GM12878 (cell line): ENCODE measurements around the gene IPO8. TPM values are rescaled to one million over a fixed set of nuclear protein-coding genes. Genes with fewer than 3 reads are reported as not detected.

Source experiments
- BHLHE40 ChIP-seq, 2 experiments: fragments of 450-650 bp in 1 of 2; IDR thresholded peaks; 2 replicates each; pipeline ENCODE4 v1.6.1; 2011 to 2017; ENCODE audit warnings: low read depth in 2 of 2, borderline replicate concordance in 1 of 2, improper control_type of control experiment in 1 of 2, low read length in 1 of 2, mild to moderate bottlenecking in 1 of 2
- BRCA1 ChIP-seq: IDR thresholded peaks from 2 replicates; pipeline ENCODE4 v1.6.1; 2011; ENCODE audit warnings: low read depth, low read length, improper control_type of control experiment
- IKZF1 ChIP-seq: fragments of 450-650 bp; conservative IDR thresholded peaks from 2 replicates; pipeline ENCODE4 v1.6.1; 2017; ENCODE audit warnings: antibody characterized with exemption, mild to moderate bottlenecking
- IRF4 ChIP-seq: IDR thresholded peaks from 2 replicates; pipeline ENCODE4 v1.6.1; 2011; ENCODE audit warnings: low read depth, low read length
- NFYA ChIP-seq: IDR thresholded peaks from 2 replicates; pipeline ENCODE4 v1.6.1; 2011; ENCODE audit warnings: low read depth, mild to moderate bottlenecking, low read length, improper control_type of control experiment, borderline replicate concordance
- PAX5 ChIP-seq: IDR thresholded peaks from 2 replicates; pipeline ENCODE4 v1.6.1; 2011; ENCODE audit warnings: low read depth, low read length, borderline replicate concordance
- POLR2AphosphoS2 ChIP-seq: IDR thresholded peaks from 2 replicates; pipeline ENCODE4 v1.6.1; 2011; ENCODE audit warnings: low read depth, mild to moderate bottlenecking, low read length, improper control_type of control experiment, moderate library complexity
- RBBP5 ChIP-seq: fragments of 200-600 bp; sonication (generic); conservative IDR thresholded peaks from 2 replicates; pipeline ENCODE4 v1.6.1; 2016
- SREBF1 ChIP-seq: IDR thresholded peaks from 2 replicates; pipeline ENCODE4 v1.6.1; 2012; ENCODE audit warnings: mild to moderate bottlenecking, low read length
- TARDBP ChIP-seq: IDR thresholded peaks from 2 replicates; pipeline ENCODE4 v1.6.1; 2016; ENCODE audit warnings: borderline replicate concordance
- TCF7 ChIP-seq: IDR thresholded peaks from 2 replicates; pipeline ENCODE4 v1.6.1; 2014; ENCODE audit warnings: antibody characterized with exemption, borderline replicate concordance
- ZSCAN29 ChIP-seq: fragments of 450-650 bp; IDR thresholded peaks from 2 replicates; pipeline ENCODE4 v1.6.1; 2017; ENCODE audit warnings: mild to moderate bottlenecking, moderate library complexity
- polyA plus RNA-seq, 11 experiments: library from polyadenylated mRNA; depleted of rRNA in 4 of 11; unstranded in 6 of 11; stranded (reverse) in 5 of 11; fragments of >200 nt; fragmentation: Nextera tagmentation in 4 of 11; fragmentation: Illumina TruSeq in 1 of 11; extraction: Ambion mirVana in 4 of 11; extraction: Trizol in 1 of 11; gene quantifications; 1 replicate in 1 of 11; 2 replicates in 10 of 11; pipeline versions ENCODE4 v1.2.1 to v1.2.3, GENCODE V29; 2011 to 2016; ENCODE audit warnings: inconsistent platforms in 2 of 11, missing spikeins in 2 of 11, low read depth in 1 of 11
- total RNA-seq, 4 experiments: library from RNA; depleted of rRNA in 3 of 4; stranded (reverse); fragments of >200 nt in 3 of 4; fragmentation: Illumina TruSeq in 1 of 4; extraction: Trizol in 1 of 4; gene quantifications; 2 replicates each; pipeline versions ENCODE4 v1.2.1 to v1.2.3, GENCODE V29; 2013 to 2021
- TF ChIP-seq, protein P1 (sequence below), 3 experiments: IDR thresholded peaks in 2 of 3; conservative IDR thresholded peaks in 1 of 3; 2 replicates each; pipeline ENCODE4 v1.5.1; 2011; ENCODE audit warnings: low read depth in 3 of 3, low read length in 3 of 3, mild to moderate bottlenecking in 3 of 3, control low read depth in 2 of 3, moderate library complexity in 2 of 3, inconsistent platforms in 1 of 3, mixed read lengths in 1 of 3; ENCODE audit not compliant: control insufficient read depth in 2 of 3, insufficient read depth in 1 of 3; ENCODE audit errors: extremely low read depth in 1 of 3
- TF ChIP-seq, protein P2 (sequence below): fragments of 450-650 bp; formaldehyde crosslinking; IDR thresholded peaks from 2 replicates; pipeline ENCODE4 v1.4.0; 2020; ENCODE audit warnings: mild to moderate bottlenecking, moderate library complexity
- TF ChIP-seq, protein P3 (sequence below): IDR thresholded peaks from 2 replicates; pipeline ENCODE4 v1.6.1; 2011; ENCODE audit warnings: mild to moderate bottlenecking, low read depth, low read length, moderate library complexity; ENCODE audit not compliant: insufficient replicate concordance

The IPO8 gene
- total and polyA plus RNA-seq, 10 of the 15 experiments (the other 5 are each of a cell fraction or from before 2014, with no cell fraction given) = 6.9 to 38.5 (median 15.1) TPM

DNA sequence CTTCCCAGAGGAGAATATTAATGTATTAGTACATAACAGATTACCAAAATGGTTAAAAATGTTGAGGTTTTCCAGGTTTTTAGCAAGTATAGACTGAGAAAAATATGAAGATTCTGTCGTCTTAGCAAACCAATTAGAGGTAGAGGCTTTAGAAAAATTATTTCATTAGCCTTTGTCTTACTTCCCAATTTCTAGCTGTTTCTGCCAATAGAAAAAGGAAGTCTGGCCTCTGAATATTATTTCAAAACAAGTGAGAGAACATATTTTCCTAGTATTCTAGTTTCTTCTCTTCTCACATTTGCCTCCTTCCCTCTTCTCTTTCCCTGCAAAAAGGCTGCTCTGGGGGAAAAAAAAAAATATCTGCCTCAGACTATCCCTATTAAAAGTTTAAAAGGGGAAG, 16.4 kb downstream of the IPO8 start (continued):
- TF ChIP-seq, protein P1, sequence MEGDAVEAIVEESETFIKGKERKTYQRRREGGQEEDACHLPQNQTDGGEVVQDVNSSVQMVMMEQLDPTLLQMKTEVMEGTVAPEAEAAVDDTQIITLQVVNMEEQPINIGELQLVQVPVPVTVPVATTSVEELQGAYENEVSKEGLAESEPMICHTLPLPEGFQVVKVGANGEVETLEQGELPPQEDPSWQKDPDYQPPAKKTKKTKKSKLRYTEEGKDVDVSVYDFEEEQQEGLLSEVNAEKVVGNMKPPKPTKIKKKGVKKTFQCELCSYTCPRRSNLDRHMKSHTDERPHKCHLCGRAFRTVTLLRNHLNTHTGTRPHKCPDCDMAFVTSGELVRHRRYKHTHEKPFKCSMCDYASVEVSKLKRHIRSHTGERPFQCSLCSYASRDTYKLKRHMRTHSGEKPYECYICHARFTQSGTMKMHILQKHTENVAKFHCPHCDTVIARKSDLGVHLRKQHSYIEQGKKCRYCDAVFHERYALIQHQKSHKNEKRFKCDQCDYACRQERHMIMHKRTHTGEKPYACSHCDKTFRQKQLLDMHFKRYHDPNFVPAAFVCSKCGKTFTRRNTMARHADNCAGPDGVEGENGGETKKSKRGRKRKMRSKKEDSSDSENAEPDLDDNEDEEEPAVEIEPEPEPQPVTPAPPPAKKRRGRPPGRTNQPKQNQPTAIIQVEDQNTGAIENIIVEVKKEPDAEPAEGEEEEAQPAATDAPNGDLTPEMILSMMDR (IDR thresholded peaks at IDR 0.05 in 2 of 3, conservative IDR thresholded peaks at IDR 0.05 in 1 of 3; ENCODE audit: control insufficient read depth in 2 of 3, extremely low read depth in 1 of 3, insufficient read depth in 1 of 3, low read depth in 3 of 3, low read length in 3 of 3) = no peak
- no peak for TF ChIP-seq NFYA
- no peak for TF ChIP-seq BHLHE40 (IDR thresholded peaks at IDR 0.05; ENCODE audit: borderline replicate concordance in 1 of 2, low read depth in 2 of 2, low read length in 1 of 2)
- no peak for TF ChIP-seq RBBP5
- TF ChIP-seq, protein P2, sequence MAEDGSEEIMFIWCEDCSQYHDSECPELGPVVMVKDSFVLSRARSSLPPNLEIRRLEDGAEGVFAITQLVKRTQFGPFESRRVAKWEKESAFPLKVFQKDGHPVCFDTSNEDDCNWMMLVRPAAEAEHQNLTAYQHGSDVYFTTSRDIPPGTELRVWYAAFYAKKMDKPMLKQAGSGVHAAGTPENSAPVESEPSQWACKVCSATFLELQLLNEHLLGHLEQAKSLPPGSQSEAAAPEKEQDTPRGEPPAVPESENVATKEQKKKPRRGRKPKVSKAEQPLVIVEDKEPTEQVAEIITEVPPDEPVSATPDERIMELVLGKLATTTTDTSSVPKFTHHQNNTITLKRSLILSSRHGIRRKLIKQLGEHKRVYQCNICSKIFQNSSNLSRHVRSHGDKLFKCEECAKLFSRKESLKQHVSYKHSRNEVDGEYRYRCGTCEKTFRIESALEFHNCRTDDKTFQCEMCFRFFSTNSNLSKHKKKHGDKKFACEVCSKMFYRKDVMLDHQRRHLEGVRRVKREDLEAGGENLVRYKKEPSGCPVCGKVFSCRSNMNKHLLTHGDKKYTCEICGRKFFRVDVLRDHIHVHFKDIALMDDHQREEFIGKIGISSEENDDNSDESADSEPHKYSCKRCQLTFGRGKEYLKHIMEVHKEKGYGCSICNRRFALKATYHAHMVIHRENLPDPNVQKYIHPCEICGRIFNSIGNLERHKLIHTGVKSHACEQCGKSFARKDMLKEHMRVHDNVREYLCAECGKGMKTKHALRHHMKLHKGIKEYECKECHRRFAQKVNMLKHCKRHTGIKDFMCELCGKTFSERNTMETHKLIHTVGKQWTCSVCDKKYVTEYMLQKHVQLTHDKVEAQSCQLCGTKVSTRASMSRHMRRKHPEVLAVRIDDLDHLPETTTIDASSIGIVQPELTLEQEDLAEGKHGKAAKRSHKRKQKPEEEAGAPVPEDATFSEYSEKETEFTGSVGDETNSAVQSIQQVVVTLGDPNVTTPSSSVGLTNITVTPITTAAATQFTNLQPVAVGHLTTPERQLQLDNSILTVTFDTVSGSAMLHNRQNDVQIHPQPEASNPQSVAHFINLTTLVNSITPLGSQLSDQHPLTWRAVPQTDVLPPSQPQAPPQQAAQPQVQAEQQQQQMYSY (CRISPR knock-in tag) = no peak
- TF ChIP-seq TCF7 = no peak
- TF ChIP-seq, protein P3, sequence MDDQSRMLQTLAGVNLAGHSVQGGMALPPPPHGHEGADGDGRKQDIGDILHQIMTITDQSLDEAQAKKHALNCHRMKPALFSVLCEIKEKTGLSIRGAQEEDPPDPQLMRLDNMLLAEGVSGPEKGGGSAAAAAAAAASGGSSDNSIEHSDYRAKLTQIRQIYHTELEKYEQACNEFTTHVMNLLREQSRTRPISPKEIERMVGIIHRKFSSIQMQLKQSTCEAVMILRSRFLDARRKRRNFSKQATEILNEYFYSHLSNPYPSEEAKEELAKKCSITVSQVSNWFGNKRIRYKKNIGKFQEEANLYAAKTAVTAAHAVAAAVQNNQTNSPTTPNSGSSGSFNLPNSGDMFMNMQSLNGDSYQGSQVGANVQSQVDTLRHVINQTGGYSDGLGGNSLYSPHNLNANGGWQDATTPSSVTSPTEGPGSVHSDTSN = no peak
- no peak for TF ChIP-seq ZSCAN29
- no peak for TF ChIP-seq POLR2AphosphoS2
- no peak for TF ChIP-seq SREBF1
- no peak for TF ChIP-seq PAX5
- no peak for TF ChIP-seq TARDBP
- TF ChIP-seq IRF4 = no peak
- no peak for TF ChIP-seq IKZF1
- no peak for TF ChIP-seq BRCA1
